Measurements from ENCODE around the gene DDX23.

The DDX23 gene

GRCh38 chr12:48873096-48873495 lies 21.1 kb upstream of the DDX23 start:
- no peak for TF ChIP-seq GATA3 (IDR thresholded peaks at IDR 0.05; ENCODE audit: low read depth, low read length)
- no peak for TF ChIP-seq GATA2 (IDR thresholded peaks at IDR 0.05; ENCODE audit: low read depth, low read length)

- no peak for TF ChIP-seq GATA2 (IDR thresholded peaks at IDR 0.05; ENCODE audit: low read depth, low read length)
- TF ChIP-seq GATA3 (IDR thresholded peaks at IDR 0.05; ENCODE audit: low read depth, low read length), result no peak
Observed at GRCh38 chr12:48869191-48869590, 17.2 kb upstream of the DDX23 start.

DNA sequence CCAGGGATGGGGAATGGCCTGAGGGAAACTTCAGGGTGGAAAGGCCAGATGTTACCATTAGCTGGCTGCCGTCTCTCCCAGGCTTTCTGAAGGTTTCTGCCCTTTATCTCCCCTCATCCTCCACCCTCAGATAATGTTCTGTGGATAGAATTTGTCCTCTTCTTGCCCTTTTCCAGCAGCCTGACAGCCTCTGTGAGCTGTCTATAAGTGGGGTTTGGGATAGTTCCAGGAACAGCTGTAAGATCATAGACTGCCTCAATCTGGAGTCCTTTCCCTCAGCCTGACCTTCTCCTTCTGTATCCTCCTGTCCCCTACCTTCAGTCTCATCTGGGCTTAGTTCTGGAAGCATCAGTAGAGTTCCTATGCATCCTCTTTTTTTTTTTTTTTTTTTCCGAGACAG lies 16.5 kb upstream of the DDX23 start:
- TF ChIP-seq GATA3 (IDR thresholded peaks at IDR 0.05; ENCODE audit: low read depth, low read length) (no peak), GATA2 (IDR thresholded peaks at IDR 0.05; ENCODE audit: low read depth, low read length) (no peak)

DNA sequence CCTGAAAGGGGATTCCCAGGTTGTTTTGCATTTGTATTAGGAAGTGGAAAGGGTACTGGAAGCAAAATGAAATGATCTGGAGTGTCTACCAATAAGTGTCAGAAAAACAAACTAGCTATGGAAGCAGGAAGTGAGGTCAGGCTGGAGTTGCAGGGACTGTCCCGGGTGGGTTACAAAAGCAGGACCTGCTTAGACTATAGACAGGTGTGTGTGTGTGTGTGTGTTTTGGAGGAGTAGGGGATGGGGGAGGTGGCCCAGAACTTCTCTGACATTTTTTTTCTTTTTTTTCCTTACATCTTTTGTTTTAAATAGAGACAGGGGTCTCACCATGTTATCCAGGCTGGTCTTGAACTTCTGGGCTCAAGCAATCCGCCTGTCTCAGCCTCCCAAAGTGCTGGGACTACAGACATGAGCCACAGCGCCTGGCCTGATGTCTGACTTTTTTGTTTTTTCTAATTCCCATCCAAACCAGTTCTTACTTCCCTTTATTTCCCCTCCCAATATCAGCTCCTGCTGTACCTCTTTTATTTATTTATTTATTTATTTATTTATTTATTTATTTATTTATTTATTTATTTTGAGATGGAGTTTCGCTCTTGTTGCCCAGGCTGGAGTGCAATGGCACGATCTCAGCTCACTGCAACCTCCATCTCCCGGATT lies 14.2 kb upstream of the DDX23 start:
- no peak for TF ChIP-seq GATA3 (IDR thresholded peaks at IDR 0.05; ENCODE audit: low read depth, low read length)
- TF ChIP-seq GATA2 (IDR thresholded peaks at IDR 0.05; ENCODE audit: low read depth, low read length), result no peak

DNA sequence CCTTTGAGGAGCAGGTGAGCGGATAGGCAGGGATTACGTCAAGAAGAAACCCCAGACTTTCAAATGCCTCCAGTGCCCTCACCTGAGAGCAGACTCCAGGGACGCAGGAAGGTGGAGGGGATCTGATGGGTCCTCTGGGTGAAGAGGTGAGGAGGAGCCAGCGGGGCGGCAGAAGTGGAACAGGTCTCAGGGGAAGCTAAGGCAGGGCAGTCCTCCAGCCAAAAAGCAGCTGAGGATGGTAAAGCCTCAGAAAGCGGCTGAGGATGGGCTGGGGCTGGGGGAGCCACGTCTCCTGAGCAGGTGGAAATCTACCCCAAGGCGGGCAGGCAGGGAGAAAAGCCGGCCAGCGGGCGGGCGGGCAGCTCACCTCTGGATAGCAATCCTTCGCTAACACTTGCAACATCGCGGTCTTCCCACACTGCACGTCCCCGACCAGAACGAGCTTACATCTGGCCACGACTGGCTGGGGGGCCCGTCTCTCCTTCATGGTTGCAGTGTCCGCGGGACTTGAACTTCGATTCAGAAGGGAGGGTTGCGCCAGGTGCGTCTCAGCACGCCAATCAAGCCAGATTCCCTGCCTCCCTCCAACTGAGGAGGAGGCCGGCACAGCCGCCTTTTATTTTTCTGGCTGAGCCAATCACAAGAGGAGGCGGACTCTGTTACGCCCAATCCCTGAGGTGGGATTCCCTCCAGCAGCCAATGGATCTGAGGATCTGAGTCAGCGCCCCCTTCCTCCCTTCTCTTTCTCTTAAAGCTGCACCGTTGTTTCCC lies 13.5 kb upstream of the DDX23 start, which contains the start of gene RND1:
TSS of gene RND1 (minus strand) at position 590 of the 771 bp plus-strand sequence. CDS start at position 487, 103 bp downstream.
- no peak for TF ChIP-seq GATA2 (IDR thresholded peaks at IDR 0.05; ENCODE audit: low read depth, low read length)
- TF ChIP-seq GATA3 (IDR thresholded peaks at IDR 0.05; ENCODE audit: low read depth, low read length), result no peak

- TF ChIP-seq GATA3 (IDR thresholded peaks at IDR 0.05; ENCODE audit: low read depth, low read length) (no peak), GATA2 (IDR thresholded peaks at IDR 0.05; ENCODE audit: low read depth, low read length) (no peak)
Observed at GRCh38 chr12:48863291-48863690, 11.3 kb upstream of the DDX23 start.

GRCh38 chr12:48862760-48863159 lies 10.8 kb upstream of the DDX23 start:
- TF ChIP-seq GATA3 (IDR thresholded peaks at IDR 0.05; ENCODE audit: low read depth, low read length), result no peak
- no peak for TF ChIP-seq GATA2 (IDR thresholded peaks at IDR 0.05; ENCODE audit: low read depth, low read length)

DNA sequence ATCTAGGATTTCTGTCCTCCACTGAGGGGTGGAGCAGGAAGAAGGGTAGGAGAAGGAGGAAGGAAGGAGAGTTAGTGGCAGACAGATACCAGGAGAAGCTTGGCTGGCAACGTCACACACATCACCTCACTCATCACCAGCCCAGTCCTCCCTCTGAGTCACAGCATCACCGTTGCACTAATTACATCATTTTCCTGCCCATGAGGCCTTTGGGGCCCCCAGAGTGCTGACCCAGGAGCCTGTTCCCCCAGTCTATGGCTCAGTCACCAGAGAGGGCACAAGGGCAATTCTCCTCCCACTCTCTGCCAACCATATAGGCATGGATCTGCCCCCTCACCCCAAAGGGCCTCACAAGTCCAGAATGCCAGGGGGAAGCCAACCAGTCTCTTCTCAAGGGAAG lies 9.1 kb upstream of the DDX23 start:
- no peak for TF ChIP-seq GATA2 (IDR thresholded peaks at IDR 0.05; ENCODE audit: low read depth, low read length)
- no peak for TF ChIP-seq GATA3 (IDR thresholded peaks at IDR 0.05; ENCODE audit: low read depth, low read length)

DNA sequence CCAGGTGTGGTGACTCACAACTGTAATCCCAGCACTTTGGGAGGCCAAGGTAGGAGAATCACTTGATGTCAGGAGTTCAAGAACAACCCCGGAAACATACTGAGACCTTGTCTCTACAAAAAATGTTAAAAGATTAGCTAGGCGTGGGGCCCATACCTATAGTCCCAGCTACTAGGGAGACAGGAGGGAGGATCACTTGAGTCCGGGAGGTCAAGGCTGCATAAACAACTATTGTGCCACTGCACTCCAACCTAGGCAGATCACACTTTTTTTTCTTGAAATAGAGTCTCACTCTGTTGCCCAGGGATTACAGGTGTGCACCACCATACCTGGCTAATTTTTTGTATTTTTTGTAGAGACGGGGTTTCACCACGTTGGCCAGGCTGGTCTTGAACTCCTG lies 7.6 kb upstream of the DDX23 start:
- TF ChIP-seq GATA2 (IDR thresholded peaks at IDR 0.05; ENCODE audit: low read depth, low read length) (no peak), GATA3 (IDR thresholded peaks at IDR 0.05; ENCODE audit: low read depth, low read length) (no peak)

GRCh38 chr12:48858043-48858442 lies 6.1 kb upstream of the DDX23 start:
- TF ChIP-seq GATA3 (IDR thresholded peaks at IDR 0.05; ENCODE audit: low read depth, low read length) (no peak), GATA2 (IDR thresholded peaks at IDR 0.05; ENCODE audit: low read depth, low read length) (no peak)

- no peak for TF ChIP-seq GATA3 (IDR thresholded peaks at IDR 0.05; ENCODE audit: low read depth, low read length)
- no peak for TF ChIP-seq GATA2 (IDR thresholded peaks at IDR 0.05; ENCODE audit: low read depth, low read length)
Observed at GRCh38 chr12:48857278-48857994, 5.5 kb upstream of the DDX23 start.

GRCh38 chr12:48856379-48856778 lies 4.4 kb upstream of the DDX23 start:
- TF ChIP-seq GATA3 (IDR thresholded peaks at IDR 0.05; ENCODE audit: low read depth, low read length) (no peak), GATA2 (IDR thresholded peaks at IDR 0.05; ENCODE audit: low read depth, low read length) (no peak)

DNA sequence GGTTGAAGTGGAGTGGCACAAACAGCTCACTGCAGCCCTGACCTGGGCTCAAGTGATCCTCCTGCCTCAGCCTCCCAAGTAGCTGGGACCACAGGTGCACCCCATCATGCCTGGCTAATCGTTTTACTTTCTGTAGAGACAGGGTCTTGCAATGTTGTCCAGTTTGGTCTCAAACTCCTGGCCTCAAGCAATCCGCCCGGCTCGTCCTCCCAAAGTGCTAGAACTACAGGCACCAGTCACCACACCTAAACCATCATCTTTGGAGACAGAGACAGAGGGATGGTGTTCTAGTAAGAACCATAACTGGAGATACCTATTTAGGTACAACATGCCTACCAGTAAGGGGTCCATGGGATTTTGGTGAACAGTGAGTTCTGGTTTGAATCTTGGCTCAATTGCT lies 2.5 kb upstream of the DDX23 start:
- TF ChIP-seq GATA2 (IDR thresholded peaks at IDR 0.05; ENCODE audit: low read depth, low read length), result no peak
- no peak for TF ChIP-seq GATA3 (IDR thresholded peaks at IDR 0.05; ENCODE audit: low read depth, low read length)

Data from SH-SY5Y (cell line).